GM19023 (cell line): ENCODE measurements around the gene ALDOC.
"Not testable (repeated sequence)": the region's sequence is repeated elsewhere in the genome, so short reads cannot be mapped to it uniquely, and the experiment has no call there.

Experiments
- ATAC-seq: cut with Tn5 transposase; IDR thresholded peaks from one replicate; pipeline ENCODE4 v1.9.1; 2021; ENCODE audit warnings: mild to moderate bottlenecking, moderate library complexity; ENCODE audit not compliant: unreplicated experiment

Gene ALDOC

DNA sequence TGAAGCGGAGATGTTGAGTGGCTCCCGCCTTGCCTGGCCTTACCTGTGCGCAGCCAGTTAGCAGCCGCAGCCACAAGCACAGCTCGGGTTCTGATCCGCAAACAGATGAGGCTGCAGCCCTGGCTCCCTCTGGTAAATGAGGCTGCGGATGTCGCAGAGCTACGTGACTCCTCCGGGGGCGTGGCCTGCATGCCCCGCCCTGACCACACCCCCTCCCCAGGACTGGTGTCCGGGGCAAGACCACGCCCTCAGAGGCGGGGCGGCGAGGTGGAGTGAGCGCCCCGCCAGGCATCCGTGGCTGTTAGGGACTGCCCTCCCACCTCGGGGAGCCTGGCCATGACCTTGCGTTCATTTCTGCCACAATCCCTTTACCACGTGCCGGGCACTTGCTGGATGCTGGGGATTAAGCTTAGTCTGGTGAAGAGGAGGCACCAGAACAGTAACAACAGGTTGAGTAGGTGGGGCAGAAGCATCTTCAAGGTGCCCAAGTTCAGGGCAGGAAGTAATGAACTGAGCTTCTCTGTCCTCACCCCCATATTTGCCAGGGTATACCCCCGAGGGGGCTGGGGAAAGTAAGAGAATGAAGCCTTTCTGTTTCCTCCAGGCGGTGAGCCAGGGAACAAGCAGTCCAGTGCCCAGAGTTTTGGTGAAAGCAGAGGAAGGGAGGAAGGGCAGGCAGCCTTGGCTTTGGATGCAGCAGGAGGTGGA is at the start of gene ALDOC:
Gene ALDOC, minus strand, starts transcription at position 138 of the 708 bp plus-strand sequence. CDS start 1,363 bp downstream, outside the sequence.
- ATAC-seq = peak; percentile 87

DNA sequence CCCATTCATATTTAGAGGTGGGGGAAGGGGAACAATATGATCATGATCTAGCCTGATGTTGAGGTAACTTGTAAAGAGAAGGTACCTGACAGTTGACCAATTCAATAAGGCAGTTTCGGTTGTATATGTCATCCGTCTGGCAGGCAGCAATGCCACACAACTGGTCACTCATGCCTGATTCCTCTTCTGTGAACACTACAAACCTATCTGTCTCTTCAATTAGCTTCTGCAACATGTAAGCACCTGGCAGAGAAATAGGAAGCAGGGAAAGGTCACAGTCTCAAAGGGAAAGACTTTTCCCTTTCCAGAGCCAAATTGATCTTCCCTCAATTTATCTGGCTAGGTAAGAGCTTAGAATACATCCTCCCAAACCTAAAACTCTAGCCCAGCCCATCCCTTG is 47.5 kb upstream of the ALDOC start:
- ATAC-seq = no peak

DNA sequence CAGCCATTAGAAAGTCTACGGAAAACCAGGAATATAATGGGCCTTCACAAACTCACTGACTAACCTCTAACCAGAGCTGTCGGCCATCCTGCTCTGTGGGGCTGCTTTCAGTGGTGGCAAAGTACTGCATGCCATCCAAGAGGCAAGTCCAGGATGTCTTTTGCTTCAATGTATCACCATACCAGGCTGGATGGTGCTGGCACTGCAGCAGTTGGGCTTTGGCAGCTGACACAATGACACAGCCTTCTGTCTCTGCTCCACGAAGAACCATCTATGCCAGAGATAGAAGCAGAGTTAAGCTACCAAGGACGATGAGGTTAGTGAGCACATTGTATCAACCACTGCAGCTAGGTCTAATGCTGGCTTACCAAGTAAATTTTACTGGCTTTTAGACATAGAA is 47.0 kb upstream of the ALDOC start:
- no peak for ATAC-seq

DNA sequence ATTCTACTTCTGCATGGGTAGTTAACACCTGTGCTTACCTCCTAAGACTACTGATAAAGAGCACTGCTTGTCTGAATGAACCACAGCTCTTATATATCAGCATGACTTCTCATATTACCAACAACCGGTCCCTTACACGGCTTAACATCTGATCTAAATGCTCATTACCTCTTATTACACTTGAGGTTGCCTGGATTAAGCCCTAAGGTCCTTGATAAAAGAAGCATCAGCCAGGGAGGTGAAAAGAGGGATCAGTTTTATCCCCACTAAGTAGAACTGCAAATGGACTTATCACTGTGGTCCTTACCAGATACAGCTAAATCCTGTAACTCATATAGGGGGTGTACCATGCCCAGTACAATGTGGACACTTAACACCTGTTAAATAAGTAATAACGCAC is 45.5 kb upstream of the ALDOC start:
- no peak for ATAC-seq

DNA sequence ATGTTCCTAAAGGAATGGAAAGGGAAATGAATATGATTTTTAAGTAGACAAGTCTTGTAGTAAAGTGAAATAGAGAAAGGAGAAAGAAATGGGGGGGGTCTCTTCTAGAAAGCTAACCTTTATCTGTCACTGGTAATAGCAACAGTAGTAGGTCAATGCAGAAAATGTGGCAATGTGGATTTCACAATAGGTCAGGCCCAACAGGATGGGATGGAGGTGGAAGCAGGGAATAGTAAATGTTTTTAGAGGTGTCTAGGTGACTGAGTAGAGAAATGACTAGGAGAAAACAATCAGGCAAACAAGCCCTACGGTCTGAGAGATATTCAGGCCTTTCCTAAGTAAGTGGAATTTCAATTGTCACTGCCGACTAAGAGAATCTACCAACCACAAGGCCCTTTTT is 43.3 kb upstream of the ALDOC start:
- no peak for ATAC-seq

DNA sequence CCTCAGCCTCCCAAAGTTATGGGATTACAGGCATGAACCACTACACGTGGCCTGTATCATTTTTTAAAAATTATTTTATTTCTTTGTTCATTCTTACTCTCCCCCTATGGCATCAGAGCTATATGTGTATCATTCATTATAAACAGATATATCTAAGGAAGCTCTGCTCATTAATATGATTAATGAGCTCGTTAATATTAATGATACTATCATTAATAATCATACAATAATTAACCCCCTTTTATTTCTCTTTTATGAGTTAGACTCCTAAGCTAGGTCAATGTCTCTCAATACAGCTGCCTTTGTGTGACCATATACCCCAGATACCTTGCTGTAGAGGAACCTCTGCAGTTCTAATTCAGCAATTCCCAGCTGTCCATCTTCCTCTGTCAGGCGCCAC is 41.8 kb upstream of the ALDOC start:
- ATAC-seq = no peak

DNA sequence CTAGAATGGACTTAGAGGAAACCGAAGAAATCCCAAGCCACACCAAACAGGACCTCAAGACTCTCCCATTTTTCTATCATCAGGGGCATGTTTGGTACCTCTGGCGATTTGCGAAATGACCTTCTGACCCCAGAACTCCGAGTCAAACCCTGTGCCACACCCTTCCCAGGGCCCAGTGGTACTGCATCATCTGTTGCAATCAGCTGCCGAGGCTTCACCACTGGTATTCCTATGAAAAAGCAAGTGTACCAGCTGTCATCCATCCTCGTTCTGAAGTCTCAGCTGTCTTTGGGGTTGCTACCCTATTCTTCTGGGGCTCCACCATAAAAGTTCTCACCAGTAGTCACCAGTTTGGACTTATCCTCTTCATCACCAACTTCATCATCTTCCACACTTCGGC is 39.6 kb upstream of the ALDOC start:
- no peak for ATAC-seq

DNA sequence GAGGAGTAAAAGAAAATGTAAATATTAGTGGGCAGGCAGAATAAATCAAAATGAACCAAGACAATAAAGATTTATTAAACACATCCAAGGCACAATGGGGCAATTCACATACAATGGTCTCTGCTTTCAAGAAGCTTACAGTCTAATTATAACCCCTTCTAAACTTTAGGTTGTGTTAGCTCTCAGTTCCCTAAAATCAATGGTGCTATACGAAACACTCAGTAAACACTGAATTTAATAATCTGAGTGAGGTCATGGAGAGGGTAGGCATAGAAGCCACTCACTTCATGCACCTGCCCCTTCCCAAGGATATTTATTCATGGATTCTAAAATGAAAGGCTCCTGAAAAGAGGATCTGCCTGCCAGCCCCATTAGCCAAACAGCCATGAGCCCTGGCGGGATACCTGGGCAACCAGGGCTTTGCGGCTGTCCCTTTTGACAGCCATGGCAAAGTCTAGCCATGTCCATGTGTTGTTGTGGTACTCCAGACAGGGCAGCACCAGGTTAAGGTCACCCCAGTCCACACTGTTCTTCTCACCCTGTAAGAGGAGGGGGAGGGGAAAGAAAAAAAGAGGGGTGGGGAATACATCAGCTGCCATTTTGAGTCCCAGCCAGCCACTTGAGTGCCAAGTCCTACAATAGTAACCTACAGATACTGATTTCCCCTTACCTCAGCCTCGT is 38.7 kb upstream of the ALDOC start:
- no peak for ATAC-seq

DNA sequence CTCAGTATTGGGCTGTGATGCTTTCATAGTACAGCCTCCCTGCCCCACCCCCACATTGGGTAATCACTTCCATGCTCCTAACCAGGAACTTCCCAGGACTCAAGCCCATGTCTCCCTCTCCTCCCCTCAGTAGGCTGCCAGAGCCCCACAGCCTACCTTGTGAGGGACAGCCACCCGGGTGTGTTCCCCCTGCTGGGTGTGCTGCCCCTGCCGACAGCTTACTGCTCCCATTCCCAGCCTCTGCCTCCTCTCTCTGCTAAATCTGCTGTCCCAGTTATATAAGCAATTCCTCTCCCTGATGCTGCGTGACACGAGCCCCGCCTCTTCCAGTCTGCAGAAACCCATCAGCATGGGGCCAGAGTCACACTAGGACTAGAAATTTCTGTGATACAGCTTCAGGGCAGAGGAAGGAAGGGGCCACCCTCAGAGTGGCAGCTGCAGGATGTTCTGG is 37.3 kb upstream of the ALDOC start, which contains the start of gene RSKR:
Gene RSKR, minus strand, starts transcription at position 255 of the 451 bp plus-strand sequence. Its CDS starts 24 bp downstream, at position 231.
- no peak for ATAC-seq

DNA sequence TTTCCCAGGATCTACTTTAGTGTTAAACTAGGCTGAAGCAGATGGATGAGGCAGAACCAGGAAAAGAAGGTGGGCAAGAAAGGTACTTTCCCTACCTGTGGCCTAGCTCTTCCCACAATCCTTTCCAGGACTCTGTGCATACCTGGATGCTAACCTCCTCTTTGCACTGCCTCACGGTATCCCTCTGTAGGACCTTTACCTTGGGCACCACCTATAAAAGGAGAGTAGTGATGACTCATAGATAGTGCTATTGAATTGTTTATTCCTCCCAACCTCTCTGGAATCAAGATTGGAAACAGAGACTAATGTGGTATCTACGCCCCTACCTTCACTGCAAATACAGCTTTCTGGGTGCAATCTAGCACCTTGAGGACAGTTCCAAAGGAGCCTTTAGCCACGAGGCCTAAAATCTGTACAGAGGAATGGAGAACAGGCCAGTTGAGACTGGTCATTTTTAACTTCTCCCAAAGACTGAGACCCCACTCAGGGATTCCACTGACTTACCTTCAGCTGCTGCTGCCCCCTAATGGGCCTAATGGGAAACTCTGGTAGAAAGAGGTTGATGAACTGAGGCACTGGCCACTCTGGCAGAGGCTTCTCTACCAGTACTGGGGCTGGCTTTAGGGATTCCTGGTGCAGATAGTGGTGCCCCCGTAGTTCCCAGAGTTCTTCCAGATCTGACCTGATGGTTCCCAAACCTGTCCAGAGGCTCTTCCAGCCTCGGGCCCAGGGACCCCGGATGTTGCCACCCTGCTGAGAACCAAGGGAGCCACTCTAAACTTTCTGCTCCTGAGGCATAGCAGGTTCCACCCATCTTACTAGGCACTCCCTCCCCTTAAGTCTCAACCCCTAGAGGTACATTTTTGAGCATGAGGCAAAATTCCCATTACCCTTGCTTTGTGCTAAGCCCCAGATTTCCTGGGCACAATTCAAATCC is 36.5 kb upstream of the ALDOC start:
- no peak for ATAC-seq

DNA sequence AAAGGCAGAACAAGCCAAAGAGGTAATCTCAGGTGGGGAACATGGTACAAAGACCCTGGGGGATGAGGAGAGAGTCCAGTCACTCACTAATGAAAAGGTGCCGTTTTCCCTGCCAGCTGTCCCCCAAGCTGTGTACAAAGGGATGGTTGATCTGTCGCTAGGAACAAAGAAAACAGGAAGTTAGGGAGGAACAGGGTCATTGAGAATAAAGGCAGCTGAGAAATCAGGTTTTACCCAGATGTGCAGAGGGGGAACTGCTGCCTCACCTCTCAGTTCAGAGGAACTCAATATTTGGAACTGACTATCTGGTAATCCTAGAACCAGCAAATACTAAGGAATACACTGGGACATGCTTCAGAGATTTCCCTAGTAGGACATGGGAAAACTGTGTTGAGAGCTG is 35.8 kb upstream of the ALDOC start:
- ATAC-seq = no peak

DNA sequence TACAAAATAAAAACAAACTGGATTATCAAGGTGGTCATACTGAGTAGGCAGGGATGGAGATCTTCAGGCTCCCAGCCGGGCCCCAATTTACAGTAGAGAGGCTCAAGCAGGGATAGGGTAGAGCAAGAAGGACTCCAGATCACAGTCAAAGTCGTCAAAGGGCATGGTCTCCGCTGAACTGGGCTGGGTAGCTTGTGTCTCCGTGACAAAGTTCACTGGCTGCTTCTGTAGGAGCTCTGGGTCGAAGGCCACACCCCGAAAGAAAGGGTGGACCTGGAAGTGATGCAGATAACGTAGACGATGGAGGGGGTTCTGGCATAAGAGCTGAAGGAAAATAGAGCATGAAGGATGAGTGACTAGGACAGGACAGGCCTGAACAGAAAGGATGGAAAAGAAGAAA is 33.7 kb upstream of the ALDOC start:
- no peak for ATAC-seq

DNA sequence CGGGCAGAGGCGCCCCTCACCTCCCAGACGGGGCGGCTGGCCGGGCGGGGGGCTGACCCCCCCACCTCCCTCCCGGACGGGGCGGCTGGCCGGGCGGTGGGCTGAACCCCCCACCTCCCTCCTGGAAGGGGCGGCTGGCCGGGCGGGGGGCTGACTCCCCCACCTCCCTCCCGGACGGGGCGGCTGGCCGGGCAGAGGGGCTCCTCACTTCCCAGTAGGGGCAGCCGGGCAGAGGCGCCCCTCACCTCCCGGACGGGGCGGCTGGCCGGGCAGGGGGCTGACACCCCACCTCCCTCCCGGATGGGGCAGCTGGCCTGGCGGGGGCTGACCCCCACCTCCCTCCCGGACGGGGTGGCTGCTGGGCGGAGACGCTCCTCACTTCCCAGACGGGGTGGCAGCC is 27.3 kb upstream of the ALDOC start:
- not testable (repeated sequence) for ATAC-seq

DNA sequence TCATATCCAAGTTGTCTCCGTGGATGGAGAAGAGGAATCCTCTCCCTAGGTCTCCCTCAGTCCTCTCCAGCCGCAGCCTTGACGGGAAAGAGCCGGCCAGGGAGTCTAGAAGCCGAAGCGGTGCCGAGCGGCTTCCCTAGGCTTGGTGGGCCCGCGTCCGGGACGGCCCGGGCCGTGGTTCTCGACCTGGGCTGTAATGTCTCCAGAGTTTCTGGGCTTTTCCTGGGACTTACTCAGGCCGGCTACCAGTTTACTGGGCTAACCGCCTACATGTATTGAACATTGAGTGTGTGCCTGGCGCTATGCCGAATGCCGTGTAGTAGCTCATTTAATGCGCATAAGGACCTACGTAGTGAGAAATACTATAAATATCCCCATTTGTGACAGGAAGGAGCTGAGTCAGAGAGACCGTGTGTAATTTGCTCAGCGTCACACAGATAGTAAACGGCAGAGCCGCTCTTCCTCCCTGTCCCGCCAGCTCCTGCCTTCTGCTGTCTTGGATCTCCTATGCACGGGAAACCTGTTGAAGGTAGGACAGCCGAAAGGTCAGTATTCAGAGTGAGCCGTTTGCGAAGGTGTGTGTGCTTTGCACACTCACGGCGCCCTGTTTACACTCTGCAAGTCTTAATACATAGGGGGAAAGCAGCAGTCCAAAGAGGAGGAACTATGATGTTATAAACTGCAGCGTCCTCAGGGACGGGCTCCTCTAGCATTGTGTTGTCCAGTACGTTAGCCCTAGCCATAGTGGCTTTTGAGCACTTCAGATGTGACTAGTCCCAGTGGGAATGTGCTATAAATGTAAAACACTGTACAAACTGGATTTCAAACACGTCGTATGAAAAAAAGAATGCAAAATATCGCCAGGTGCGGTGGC is 22.9 kb upstream of the ALDOC start:
- ATAC-seq = peak; percentile 44

DNA sequence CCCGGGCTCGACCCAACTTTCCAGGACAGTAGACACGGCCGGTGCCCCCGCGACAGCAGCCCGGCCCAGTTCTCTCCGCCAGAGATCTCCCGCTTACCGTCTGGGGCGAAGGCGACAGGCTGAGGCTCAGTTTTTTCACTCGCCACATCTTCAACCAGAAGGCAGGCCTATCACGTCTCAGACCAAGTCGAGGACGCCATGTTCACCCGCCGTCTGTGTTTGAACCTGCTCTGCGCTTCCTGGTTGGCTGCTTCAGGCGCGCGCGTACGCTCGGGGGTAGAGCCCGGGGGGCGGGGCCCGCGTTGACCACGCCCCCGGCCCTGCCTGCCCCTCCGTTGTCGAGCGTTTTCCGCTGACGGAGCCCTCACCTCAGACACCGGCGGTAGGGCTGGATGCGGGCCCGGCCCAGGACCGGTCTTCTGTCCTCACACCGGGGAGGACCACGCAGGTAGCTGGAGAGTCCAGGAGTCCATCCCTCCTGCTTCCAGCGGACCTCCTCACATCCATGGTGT is 22.2 kb upstream of the ALDOC start, which contains the start of gene SPAG5:
Gene SPAG5, minus strand, starts transcription at position 227 of the 512 bp plus-strand sequence. Its CDS starts 79 bp downstream, at position 148.
- ATAC-seq = peak; percentile 88

DNA sequence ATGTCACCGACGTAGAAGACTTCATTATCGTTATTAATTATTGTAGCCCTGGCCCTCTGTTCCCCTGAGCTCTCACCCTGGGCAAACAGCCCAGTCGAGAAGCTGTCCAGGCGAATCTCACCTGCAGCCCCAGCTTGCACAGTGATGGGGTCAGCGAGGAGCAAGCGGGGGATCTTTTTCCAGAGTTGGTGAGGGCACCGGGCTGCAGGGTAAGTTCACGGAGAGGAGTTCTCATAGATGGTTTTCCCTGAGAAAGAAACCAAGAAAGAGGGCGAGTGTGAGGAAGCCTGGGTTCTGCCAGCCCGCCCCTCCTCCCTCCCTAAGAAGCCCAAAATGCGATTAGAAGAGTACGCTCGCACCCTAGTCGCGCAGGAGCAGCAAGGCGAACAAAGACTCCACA is 21.7 kb upstream of the ALDOC start:
- ATAC-seq = peak; percentile 8

DNA sequence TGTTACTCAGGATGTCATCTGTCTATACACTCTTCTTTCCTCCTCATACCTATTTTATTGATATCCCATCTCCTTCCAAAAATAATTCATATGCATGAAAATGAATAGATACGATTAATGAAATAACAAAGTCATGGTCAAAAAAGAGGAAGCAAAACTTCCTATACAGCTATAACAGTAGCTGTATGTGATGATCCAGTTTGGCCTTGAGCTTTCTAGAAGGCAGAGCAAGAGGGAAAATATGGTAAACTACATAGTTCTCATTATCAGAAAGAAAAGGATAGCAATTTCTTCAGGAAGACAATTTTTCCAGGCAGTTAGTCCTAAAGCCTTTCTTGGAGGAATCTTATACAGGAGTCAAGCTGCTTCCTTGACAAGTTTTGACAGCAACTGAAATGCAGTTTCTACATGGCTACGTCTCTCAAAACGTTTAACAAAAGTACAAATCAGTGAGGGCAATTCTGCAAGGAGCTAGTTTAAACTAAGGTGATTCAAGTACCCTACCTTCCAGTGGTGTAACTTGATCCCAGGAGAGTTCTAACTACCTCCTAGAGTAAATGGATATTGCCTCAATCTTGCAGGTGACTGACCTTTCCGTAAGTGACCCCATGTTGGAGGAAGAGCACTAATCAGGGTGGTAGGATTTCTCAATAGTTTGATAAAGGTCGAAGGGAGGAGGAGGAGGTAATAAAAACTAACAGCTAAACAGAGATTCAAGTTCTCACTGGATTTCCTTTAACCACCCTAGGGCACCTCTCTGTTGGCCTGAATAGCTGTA is 21.1 kb upstream of the ALDOC start:
- ATAC-seq = no peak

DNA sequence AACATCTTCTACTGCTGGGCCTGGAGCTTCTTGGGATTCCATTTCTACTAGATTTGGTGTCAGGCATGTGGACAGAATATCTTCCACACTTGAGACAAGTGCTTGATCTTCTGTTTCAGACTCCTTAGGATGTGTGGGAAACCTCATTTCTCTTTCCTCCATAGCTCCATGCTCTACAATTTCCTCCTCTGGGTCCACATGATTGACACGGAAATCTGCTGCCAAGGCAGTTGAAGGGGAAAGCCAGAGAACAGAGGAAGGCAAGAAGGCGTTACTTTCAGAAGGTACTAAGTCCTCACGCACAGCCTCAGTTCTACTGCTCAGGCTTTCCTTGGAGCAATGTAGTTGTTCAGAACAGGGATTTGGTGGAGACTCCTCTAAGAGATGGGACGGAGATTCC is 15.6 kb upstream of the ALDOC start:
- ATAC-seq = no peak

DNA sequence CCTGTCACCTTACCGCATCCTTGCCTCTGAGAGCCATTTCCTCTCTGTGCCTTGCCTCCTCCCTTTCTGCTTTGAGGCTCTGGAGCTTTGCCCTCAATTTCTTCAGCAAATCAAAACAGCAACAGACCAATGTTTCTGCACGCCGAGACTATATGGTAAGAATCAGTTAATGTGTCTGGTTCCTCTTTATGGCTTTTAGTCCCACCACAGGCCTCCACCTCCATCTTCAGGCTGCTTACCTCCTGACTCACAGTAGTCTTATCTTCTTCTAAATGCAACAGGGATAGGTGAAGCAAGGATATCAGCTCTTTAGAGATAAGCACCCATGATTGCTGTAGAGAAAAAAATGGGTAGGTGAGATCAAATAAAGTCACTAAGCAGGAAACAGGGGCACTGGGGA is 9.2 kb upstream of the ALDOC start:
- no peak for ATAC-seq
